Mesodermal cell (in vitro differentiated cells): Measurements from ENCODE around the gene LMNA.
A peak's percentile ranks its signal among the peaks of the same experiment; 100 is the strongest.

Experiments
- H3K27ac ChIP-seq: 2 replicates; pipeline ENCODE4 v1.7.0; 2013; ENCODE audit warnings: mild to moderate bottlenecking, low read depth, low read length, moderate library complexity; ENCODE audit not compliant: severe bottlenecking
- H3K36me3 ChIP-seq: 2 replicates; pipeline ENCODE4 v1.7.1; 2013; ENCODE audit warnings: mild to moderate bottlenecking, low read length, moderate library complexity; ENCODE audit not compliant: control insufficient read depth, insufficient read depth
- H3K4me1 ChIP-seq: one replicate; pipeline ENCODE4 v1.7.1; 2013; ENCODE audit warnings: mild to moderate bottlenecking, low read length; ENCODE audit not compliant: insufficient read depth, control insufficient read depth, poor library complexity, severe bottlenecking
- H3K4me3 ChIP-seq: 2 replicates; pipeline ENCODE4 v1.7.0; 2013; ENCODE audit warnings: low read length, control low read depth, mild to moderate bottlenecking; ENCODE audit not compliant: insufficient read depth, poor library complexity, severe bottlenecking; ENCODE audit errors: extremely low read depth
- H3K9me3 ChIP-seq: 2 replicates; pipeline ENCODE4 v1.7.1; 2013; ENCODE audit warnings: mild to moderate bottlenecking, low read length, moderate library complexity; ENCODE audit not compliant: control insufficient read depth
- whole genome bisulfite sequencing, 2 experiments: methylation state at CpG; one replicate each; pipeline ENCODE4 v1.1.5; 2013; ENCODE audit warnings: missing lambda C conversion rate in 2 of 2; ENCODE audit not compliant: insufficient coverage in 2 of 2; 5-methylcytosine and 5-hydroxymethylcytosine counted together

LMNA gene

DNA sequence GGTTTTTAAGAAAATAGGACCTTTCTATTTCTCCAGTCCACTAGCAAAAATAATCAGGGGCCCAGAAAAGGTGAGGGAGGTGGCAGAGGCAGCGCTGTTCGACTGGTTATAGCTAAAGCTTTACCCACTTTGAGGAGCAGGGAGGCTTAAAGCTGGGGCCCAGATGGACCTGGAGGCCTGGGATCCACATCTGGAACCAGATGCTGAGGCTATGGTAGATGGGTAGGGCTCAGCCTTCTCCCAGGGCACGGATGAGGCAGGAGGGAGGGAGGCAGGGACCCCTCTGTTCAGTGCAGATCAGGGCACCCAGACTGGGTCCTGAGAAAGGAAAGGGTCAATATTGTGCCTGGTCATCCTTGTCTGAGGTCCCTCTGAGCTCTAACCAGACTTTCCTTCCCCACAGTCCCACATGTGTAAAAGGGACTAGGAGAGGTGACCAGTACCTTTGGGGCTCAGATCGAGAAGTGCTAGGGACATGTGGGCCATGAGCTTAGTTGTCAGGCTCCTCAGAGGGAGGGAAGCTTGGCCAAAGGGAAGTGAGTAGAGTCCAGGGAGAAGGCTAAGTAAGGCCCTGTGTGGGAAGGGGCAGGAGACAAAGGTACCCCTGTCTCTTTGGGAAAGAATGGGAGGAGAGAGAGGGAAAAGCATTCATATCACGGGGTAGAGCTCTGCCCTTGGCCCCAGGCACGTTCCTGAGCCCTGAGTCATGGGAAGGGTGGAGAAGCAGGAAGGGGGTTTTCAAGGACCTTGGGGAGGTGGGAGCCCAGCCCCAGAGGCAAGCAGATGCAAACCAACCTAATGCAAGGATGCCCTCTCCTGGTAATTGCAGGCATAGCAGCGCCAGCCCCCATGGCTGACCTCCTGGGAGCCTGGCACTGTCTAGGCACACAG is 15.4 kb downstream of the LMNA start:
- H3K9me3 ChIP-seq, result no peaks in the 10 kb centered on the region
- 18 to 31% methylated on average over 5 to 6 of the region's 7 CpGs for WGBS, 2 experiments
- H3K27ac ChIP-seq, result peak overlapping the region; percentile 98
- peaks cover 59% of the 10 kb centered on the region for H3K36me3 ChIP-seq
- peaks cover 48% of the 10 kb centered on the region for H3K4me1 ChIP-seq
- no peak overlapping the region for H3K4me3 ChIP-seq

GRCh38 chr1:156130578-156130942 is 16.0 kb downstream of the LMNA start:
- H3K36me3 ChIP-seq, result peaks cover 64% of the 10 kb centered on the region
- H3K27ac ChIP-seq, result peak overlapping the region; percentile 1
- peaks cover 43% of the 10 kb centered on the region for H3K4me1 ChIP-seq
- H3K4me3 ChIP-seq, result no peak overlapping the region
- WGBS, 2 experiments, result 80 to 85% methylated on average over 6 of the region's 6 CpGs
- no peaks in the 10 kb centered on the region for H3K9me3 ChIP-seq

- Histone ChIP-seq H3K36me3 (peaks cover 90% of the 10 kb centered on the region), H3K4me1 (peaks cover 2% of the 10 kb centered on the region), H3K27ac (no peak overlapping the region), H3K4me3 (no peak overlapping the region), H3K9me3 (no peaks in the 10 kb centered on the region)
- WGBS, 2 experiments, result 96 to 97% methylated on average over 12 to 13 of the region's 18 CpGs
Observed at GRCh38 chr1:156134716-156135435, 20.4 kb downstream of the LMNA start.

DNA sequence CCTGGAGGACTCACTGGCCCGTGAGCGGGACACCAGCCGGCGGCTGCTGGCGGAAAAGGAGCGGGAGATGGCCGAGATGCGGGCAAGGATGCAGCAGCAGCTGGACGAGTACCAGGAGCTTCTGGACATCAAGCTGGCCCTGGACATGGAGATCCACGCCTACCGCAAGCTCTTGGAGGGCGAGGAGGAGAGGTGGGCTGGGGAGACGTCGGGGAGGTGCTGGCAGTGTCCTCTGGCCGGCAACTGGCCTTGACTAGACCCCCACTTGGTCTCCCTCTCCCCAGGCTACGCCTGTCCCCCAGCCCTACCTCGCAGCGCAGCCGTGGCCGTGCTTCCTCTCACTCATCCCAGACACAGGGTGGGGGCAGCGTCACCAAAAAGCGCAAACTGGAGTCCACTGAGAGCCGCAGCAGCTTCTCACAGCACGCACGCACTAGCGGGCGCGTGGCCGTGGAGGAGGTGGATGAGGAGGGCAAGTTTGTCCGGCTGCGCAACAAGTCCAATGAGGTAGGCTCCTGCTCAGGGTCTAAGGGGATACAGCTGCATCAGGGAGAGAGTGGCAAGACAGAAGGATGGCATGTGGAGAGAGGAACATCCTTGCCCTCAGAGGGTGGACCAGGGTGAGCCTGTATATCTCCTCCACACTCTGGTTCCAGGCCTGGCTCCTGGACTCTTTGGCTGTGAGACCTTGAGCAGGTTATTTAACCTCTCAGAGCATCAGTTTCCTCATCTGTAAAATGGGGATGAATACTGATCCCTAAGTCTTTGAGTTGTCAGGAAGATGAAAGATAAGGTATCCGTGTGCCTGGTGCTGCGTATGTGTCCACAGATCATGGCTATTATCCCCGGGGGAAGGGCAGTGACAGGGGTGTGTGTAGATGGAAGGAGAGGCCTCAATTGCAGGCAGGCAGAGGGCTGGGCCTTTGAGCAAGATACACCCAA is 21.7 kb downstream of the LMNA start:
- peaks cover 94% of the 10 kb centered on the region for H3K36me3 ChIP-seq
- WGBS, 2 experiments, result 97 to 98% methylated on average over 30 to 34 of the region's 34 CpGs
- no peaks in the 10 kb centered on the region for H3K9me3 ChIP-seq
- H3K4me3 ChIP-seq, result no peak overlapping the region
- H3K27ac ChIP-seq, result no peak overlapping the region
- no peaks in the 10 kb centered on the region for H3K4me1 ChIP-seq

- Histone ChIP-seq H3K27ac (no peak overlapping the region), H3K36me3 (peaks cover 85% of the 10 kb centered on the region), H3K9me3 (no peaks in the 10 kb centered on the region), H3K4me1 (no peaks in the 10 kb centered on the region), H3K4me3 (no peak overlapping the region)
- 88 to 94% methylated on average over 9 to 11 of the region's 12 CpGs for WGBS, 2 experiments
Observed at GRCh38 chr1:156136970-156137483, 22.5 kb downstream of the LMNA start.

DNA sequence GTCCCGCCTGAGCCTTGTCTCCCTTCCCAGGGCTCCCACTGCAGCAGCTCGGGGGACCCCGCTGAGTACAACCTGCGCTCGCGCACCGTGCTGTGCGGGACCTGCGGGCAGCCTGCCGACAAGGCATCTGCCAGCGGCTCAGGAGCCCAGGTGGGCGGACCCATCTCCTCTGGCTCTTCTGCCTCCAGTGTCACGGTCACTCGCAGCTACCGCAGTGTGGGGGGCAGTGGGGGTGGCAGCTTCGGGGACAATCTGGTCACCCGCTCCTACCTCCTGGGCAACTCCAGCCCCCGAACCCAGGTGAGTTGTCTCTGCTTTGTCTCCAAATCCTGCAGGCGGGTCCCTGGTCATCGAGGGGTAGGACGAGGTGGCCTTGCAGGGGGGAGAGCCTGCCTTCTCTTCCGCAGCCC is 24.0 kb downstream of the LMNA start:
- WGBS, 2 experiments, result 95 to 99% methylated on average over 18 to 19 of the region's 22 CpGs
- H3K36me3 ChIP-seq, result peaks cover 75% of the 10 kb centered on the region
- H3K4me1 ChIP-seq, result no peaks in the 10 kb centered on the region
- H3K4me3 ChIP-seq, result no peak overlapping the region
- H3K9me3 ChIP-seq, result no peaks in the 10 kb centered on the region
- H3K27ac ChIP-seq, result no peak overlapping the region

GRCh38 chr1:156140879-156141707 is 26.6 kb downstream of the LMNA start:
- Histone ChIP-seq H3K4me1 (peaks cover 4% of the 10 kb centered on the region), H3K9me3 (no peaks in the 10 kb centered on the region), H3K4me3 (no peak overlapping the region), H3K36me3 (peaks cover 48% of the 10 kb centered on the region), H3K27ac (peak overlapping the region; percentile 49)
- WGBS, 2 experiments, result 59 to 73% methylated on average over 12 to 16 of the region's 20 CpGs

GRCh38 chr1:156143765-156144489 is 29.4 kb downstream of the LMNA start:
- Histone ChIP-seq H3K9me3 (no peaks in the 10 kb centered on the region), H3K36me3 (peaks cover 20% of the 10 kb centered on the region), H3K4me1 (peaks cover 19% of the 10 kb centered on the region), H3K27ac (peak overlapping the region; percentile 41), H3K4me3 (no peak overlapping the region)
- WGBS, 2 experiments, result 88 to 96% methylated on average over 10 to 11 of the region's 11 CpGs

GRCh38 chr1:156144742-156145141 is 30.2 kb downstream of the LMNA start:
- H3K36me3 ChIP-seq, result peaks cover 14% of the 10 kb centered on the region
- H3K27ac ChIP-seq, result no peak overlapping the region
- 84 to 86% methylated on average over 5 of the region's 5 CpGs for WGBS, 2 experiments
- peaks cover 19% of the 10 kb centered on the region for H3K4me1 ChIP-seq
- H3K9me3 ChIP-seq, result no peaks in the 10 kb centered on the region
- H3K4me3 ChIP-seq, result no peak overlapping the region
